Measurements from ENCODE around the gene HAPLN3. TPM values are rescaled to one million over a fixed set of nuclear protein-coding genes. Genes with fewer than 3 reads are reported as not detected.

HAPLN3 gene
- polyA plus RNA-seq, 2 of the 4 experiments (the other 2 are of a cell fraction): 8.5 to 39.7 TPM

DNA sequence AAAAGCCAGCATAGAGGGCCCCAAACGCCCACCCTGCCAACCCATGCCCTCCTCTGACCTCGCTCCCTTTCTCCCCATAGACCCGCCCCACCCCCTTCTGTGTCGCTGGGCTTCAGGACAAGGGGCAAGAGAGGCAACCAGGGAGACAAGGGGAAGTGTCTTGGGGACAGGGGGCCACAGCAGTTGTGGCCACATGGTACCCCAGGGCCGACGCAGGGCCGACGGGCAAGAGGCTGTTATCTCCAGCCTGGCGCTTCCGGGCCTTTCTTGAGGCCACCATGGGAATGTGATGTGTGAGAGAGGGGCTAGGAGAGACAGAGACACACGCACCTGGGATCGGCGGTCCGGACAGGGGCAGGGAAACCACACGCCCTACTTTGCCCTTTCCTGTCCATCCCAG is 3.4 kb upstream of the HAPLN3 start:
- H3K4me3 ChIP-seq: no peak overlapping the region
- ChIA-PET CTCF (interaction anchor here (1.2 to 32.8 kb wide), 12 partner anchors 7 to 289 kb away, joined by 3 to 851 read pairs (median 30); no protein-coding TSS in a partner anchor), POLR2A (interaction anchor here (0.6 kb wide), 1 partner anchor 83 kb away, joined by 4 read pairs; no protein-coding TSS in a partner anchor)
- DNase-seq (ENCODE audit: low read depth in 1 of 2, low spot score in 1 of 2): no peak
- H3K4me2 ChIP-seq: no peak overlapping the region
- no peak for FAIRE-seq
- H3K4me1 ChIP-seq: peaks cover 32% of the 10 kb centered on the region
- 84% methylated on average over 15 of the region's 15 CpGs for WGBS (ENCODE audit: missing lambda C conversion rate)
- H3K9me3 ChIP-seq: no peaks in the 10 kb centered on the region
- H3K27ac ChIP-seq: peak overlapping the region in 1 of 2 experiments; percentile 17; a peak in 1 of 6 replicates
- ATAC-seq: no peak
- no peak for TF ChIP-seq RNF2 (IDR thresholded peaks at IDR 0.05; ENCODE audit: borderline replicate concordance, low read depth)
- no peak for TF ChIP-seq CEBPB (IDR thresholded peaks at IDR 0.05)
- TF ChIP-seq HOXA7 (CRISPR knock-in tag; IDR thresholded peaks at IDR 0.05): no peak
- no peak for TF ChIP-seq NR3C1 (IDR thresholded peaks at IDR 0.05)
- TF ChIP-seq CBX8 (IDR thresholded peaks at IDR 0.05): no peak
- TF ChIP-seq, protein P1, sequence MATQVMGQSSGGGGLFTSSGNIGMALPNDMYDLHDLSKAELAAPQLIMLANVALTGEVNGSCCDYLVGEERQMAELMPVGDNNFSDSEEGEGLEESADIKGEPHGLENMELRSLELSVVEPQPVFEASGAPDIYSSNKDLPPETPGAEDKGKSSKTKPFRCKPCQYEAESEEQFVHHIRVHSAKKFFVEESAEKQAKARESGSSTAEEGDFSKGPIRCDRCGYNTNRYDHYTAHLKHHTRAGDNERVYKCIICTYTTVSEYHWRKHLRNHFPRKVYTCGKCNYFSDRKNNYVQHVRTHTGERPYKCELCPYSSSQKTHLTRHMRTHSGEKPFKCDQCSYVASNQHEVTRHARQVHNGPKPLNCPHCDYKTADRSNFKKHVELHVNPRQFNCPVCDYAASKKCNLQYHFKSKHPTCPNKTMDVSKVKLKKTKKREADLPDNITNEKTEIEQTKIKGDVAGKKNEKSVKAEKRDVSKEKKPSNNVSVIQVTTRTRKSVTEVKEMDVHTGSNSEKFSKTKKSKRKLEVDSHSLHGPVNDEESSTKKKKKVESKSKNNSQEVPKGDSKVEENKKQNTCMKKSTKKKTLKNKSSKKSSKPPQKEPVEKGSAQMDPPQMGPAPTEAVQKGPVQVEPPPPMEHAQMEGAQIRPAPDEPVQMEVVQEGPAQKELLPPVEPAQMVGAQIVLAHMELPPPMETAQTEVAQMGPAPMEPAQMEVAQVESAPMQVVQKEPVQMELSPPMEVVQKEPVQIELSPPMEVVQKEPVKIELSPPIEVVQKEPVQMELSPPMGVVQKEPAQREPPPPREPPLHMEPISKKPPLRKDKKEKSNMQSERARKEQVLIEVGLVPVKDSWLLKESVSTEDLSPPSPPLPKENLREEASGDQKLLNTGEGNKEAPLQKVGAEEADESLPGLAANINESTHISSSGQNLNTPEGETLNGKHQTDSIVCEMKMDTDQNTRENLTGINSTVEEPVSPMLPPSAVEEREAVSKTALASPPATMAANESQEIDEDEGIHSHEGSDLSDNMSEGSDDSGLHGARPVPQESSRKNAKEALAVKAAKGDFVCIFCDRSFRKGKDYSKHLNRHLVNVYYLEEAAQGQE (IDR thresholded peaks at IDR 0.05): no peak
- TF ChIP-seq FOXS1 (CRISPR knock-in tag; IDR thresholded peaks at IDR 0.05): no peak
- no peak for TF ChIP-seq EHMT2 (IDR thresholded peaks at IDR 0.05; ENCODE audit: low read depth)
- no peak for TF ChIP-seq CHD4 (IDR thresholded peaks at IDR 0.05; ENCODE audit: borderline replicate concordance)
- TF ChIP-seq HES2 (IDR thresholded peaks at IDR 0.05): no peak
- TF ChIP-seq, protein P2, sequence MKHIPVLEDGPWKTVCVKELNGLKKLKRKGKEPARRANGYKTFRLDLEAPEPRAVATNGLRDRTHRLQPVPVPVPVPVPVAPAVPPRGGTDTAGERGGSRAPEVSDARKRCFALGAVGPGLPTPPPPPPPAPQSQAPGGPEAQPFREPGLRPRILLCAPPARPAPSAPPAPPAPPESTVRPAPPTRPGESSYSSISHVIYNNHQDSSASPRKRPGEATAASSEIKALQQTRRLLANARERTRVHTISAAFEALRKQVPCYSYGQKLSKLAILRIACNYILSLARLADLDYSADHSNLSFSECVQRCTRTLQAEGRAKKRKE (CRISPR knock-in tag; IDR thresholded peaks at IDR 0.05; ENCODE audit: low read depth): no peak
- no peak for TF ChIP-seq BHLHE40 (IDR thresholded peaks at IDR 0.05; ENCODE audit: low read depth, low read length)
- no peak for TF ChIP-seq EHF (CRISPR knock-in tag; IDR thresholded peaks at IDR 0.05)
- TF ChIP-seq SREBF2 (IDR thresholded peaks at IDR 0.05): no peak
- no peak for TF ChIP-seq EP300 (IDR thresholded peaks at IDR 0.05)
- TF ChIP-seq ESRRA (IDR thresholded peaks at IDR 0.05; ENCODE audit: borderline replicate concordance, low read length): no peak
- TF ChIP-seq, protein P3, sequence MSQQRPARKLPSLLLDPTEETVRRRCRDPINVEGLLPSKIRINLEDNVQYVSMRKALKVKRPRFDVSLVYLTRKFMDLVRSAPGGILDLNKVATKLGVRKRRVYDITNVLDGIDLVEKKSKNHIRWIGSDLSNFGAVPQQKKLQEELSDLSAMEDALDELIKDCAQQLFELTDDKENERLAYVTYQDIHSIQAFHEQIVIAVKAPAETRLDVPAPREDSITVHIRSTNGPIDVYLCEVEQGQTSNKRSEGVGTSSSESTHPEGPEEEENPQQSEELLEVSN (IDR thresholded peaks at IDR 0.05; ENCODE audit: borderline replicate concordance, low read depth): no peak
- no peak for TF ChIP-seq FOSB (CRISPR knock-in tag; IDR thresholded peaks at IDR 0.05)
- TF ChIP-seq RFX5 (IDR thresholded peaks at IDR 0.05): no peak

GRCh38 chr15:88897456-88898194 is 2.3 kb upstream of the HAPLN3 start:
- peak overlapping the region; percentile 61 for H3K4me2 ChIP-seq
- H3K27ac ChIP-seq: peak overlapping the region; percentile 35 to 62; a peak in 5 of 6 replicates
- H3K4me1 ChIP-seq: peaks cover 32% of the 10 kb centered on the region
- no peak overlapping the region for H3K4me3 ChIP-seq
- CTCF ChIA-PET: interaction anchor here (0.6 to 32.8 kb wide), 25 partner anchors 8 to 346 kb away, joined by 3 to 851 read pairs (median 4); partner anchors contain the start of gene FANCI
- H3K9me3 ChIP-seq: no peaks in the 10 kb centered on the region
- POLR2A ChIA-PET: interaction anchor here (0.6 kb wide), 1 partner anchor 98 kb away, joined by 3 read pairs; no protein-coding TSS in a partner anchor
- peak; percentile 66 to 81 for ATAC-seq
- WGBS (ENCODE audit: missing lambda C conversion rate): 56% methylated on average over 11 of the region's 12 CpGs
- peak; percentile 80 to 88 for DNase-seq (ENCODE audit: low read depth in 1 of 2, low spot score in 1 of 2)
- no peak for FAIRE-seq
- TF ChIP-seq SREBF2 (IDR thresholded peaks at IDR 0.05) (no peak), EHMT2 (IDR thresholded peaks at IDR 0.05; ENCODE audit: low read depth) (no peak), SMC3 (IDR thresholded peaks at IDR 0.05) (peak; percentile 36; the same call in 1 of the 3 replicates), MAX (IDR thresholded peaks at IDR 0.05) (peak; percentile 32; the same call in 1 of the 2 replicates), RCOR1 (IDR thresholded peaks at IDR 0.05; ENCODE audit: low read depth, low read length) (no peak), JUN (IDR thresholded peaks at IDR 0.05) (no peak)
- TF ChIP-seq, protein P4, sequence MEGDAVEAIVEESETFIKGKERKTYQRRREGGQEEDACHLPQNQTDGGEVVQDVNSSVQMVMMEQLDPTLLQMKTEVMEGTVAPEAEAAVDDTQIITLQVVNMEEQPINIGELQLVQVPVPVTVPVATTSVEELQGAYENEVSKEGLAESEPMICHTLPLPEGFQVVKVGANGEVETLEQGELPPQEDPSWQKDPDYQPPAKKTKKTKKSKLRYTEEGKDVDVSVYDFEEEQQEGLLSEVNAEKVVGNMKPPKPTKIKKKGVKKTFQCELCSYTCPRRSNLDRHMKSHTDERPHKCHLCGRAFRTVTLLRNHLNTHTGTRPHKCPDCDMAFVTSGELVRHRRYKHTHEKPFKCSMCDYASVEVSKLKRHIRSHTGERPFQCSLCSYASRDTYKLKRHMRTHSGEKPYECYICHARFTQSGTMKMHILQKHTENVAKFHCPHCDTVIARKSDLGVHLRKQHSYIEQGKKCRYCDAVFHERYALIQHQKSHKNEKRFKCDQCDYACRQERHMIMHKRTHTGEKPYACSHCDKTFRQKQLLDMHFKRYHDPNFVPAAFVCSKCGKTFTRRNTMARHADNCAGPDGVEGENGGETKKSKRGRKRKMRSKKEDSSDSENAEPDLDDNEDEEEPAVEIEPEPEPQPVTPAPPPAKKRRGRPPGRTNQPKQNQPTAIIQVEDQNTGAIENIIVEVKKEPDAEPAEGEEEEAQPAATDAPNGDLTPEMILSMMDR (IDR thresholded peaks at IDR 0.05): peak; percentile 47
- TF ChIP-seq, protein P1 (IDR thresholded peaks at IDR 0.05): no peak

Data from A549 (cell line).